ENCODE data around the gene LGMN.
A peak's percentile ranks its signal among the peaks of the same experiment; 100 is the strongest.

LGMN gene

GRCh38 chr14:92675976-92676375 lies 72.5 kb downstream of the LGMN start:
- DNase-seq (ENCODE audit: low read depth): no peak

DNA sequence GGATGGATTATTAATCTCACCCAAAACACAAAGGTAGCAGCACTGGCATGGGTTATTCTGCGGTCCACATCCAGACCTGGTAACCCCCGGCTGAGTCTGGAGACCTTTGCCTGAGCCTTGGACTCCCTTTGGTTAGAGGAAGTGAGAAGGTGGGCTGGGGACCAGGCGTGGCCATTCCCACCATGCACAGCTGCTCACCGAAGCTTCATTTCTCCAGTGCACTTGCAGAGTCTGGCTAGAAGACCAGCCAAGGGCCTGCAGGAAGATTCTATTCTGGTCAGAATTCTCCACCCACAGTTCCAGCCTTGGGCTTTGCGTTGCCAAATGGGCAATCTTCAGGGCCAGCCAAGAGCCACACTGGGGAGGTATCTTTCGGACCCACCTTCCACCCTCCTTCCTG lies 73.0 kb downstream of the LGMN start:
- DNase-seq (ENCODE audit: low read depth): no peak

DNA sequence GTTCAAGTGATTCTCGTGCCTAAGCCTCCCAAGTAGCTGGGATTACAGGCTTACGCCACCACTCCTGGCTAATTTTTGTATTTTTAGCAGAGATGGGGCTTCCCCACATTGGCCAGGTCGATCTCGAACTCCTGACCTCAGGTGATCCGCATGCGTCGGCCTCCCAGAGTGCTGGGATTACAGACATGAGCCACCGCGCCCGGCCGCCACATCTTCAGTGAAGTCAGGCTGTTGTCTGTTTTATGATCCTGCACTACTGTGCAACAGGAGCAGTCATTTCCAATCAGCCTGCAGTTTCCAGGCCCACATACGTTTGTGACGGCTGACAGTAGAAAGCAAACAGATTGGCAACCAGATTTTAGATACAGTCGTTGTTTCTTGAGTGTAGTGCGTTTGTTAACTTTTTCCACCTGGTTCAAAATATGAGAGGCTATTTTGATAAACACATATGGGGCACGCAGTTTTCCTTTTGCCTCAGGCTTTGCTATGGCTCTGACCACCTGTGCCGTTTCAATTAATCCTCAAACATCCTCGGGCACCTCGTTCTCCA lies 74.8 kb downstream of the LGMN start:
- DNase-seq (ENCODE audit: low read depth): no peak

GRCh38 chr14:92670643-92671366 lies 77.6 kb downstream of the LGMN start:
- DNase-seq (ENCODE audit: low read depth): peak; percentile 42

- DNase-seq (ENCODE audit: low read depth): peak; percentile 85
These were observed 78.3 kb downstream of the LGMN start for GRCh38 chr14:92670160-92670559.

GRCh38 chr14:92668276-92668973 lies 80.0 kb downstream of the LGMN start:
- DNase-seq (ENCODE audit: low read depth): no peak

DNA sequence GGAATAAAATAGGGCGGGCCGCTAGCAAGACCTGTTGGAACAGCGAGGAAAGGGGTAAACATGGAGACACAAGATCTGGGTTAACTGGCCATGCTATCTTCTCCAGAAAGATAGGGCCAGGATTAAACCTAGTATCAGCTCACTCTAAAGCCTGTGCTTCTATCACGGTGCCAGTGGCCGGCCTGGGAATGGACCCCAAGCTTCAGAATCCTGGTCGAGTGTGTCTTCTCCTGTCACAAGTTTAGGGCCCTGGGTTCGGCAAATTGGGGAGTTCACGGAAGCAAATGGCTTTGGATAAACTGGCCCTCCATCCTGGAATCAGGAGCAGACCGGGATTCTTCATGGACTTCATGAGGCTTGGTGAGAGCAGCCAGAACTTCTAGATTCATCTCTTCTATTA lies 82.2 kb downstream of the LGMN start:
- no peak for DNase-seq (ENCODE audit: low read depth)

DNA sequence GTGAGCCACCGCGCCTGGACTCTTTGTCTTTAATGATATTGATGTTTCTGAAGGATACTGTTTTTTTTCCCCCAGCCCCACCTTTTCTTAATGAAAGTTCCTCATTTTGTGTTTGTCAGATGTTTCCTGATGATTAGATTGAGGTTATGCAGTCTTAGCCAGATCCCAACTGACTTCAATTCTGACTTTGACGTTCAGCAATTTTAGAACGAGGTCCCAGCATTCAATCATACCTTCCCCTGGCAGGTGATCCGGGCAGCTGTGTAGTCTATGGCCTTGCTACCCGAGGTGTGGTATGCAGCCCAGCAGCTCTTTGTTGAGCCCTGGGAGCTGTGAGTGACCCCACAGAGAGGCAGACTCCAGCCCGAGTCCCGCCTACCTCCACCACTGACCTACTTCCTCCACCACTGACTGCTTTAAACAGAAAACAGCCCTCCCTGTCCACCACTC lies 82.7 kb downstream of the LGMN start:
- DNase-seq (ENCODE audit: low read depth): no peak

DNA sequence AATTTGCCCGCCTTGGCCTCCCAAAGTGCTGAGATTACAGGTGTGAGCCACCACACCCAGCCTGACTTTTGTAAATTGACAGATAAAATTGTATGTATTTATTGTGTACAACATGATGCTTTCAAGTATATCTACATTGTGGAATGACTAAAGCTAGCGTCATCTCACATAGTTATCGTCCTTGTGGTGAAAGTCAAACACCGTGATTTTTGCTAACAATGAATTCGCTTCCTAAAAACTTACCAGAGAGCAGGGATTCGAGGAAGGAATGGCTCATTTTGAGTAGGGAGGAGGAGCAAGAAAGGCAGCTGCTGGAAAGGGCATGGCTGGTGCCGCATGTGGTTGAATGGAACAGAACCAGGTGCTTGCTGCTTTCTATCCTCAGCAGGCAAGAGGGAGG lies 85.4 kb downstream of the LGMN start:
- no peak for DNase-seq (ENCODE audit: low read depth)

DNA sequence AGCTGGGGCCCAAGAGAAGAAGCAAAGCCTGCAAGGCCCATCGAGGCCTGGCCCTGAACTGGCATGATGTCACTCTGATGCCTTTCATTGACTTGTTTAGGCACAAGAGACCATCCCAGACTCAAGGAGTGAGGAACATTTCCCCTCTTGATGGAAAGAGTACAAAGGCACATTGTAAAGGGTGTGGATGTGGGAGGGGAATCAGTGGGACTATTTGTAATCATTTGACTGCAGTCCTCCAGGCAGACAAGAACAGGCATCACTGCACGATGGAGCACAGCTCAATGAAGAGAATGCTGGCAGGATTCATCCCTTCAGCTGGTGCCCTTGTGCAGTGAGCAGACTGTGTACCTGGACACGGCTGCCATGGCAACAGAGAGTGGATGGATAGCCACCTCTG lies 87.9 kb downstream of the LGMN start:
- DNase-seq (ENCODE audit: low read depth): no peak

DNA sequence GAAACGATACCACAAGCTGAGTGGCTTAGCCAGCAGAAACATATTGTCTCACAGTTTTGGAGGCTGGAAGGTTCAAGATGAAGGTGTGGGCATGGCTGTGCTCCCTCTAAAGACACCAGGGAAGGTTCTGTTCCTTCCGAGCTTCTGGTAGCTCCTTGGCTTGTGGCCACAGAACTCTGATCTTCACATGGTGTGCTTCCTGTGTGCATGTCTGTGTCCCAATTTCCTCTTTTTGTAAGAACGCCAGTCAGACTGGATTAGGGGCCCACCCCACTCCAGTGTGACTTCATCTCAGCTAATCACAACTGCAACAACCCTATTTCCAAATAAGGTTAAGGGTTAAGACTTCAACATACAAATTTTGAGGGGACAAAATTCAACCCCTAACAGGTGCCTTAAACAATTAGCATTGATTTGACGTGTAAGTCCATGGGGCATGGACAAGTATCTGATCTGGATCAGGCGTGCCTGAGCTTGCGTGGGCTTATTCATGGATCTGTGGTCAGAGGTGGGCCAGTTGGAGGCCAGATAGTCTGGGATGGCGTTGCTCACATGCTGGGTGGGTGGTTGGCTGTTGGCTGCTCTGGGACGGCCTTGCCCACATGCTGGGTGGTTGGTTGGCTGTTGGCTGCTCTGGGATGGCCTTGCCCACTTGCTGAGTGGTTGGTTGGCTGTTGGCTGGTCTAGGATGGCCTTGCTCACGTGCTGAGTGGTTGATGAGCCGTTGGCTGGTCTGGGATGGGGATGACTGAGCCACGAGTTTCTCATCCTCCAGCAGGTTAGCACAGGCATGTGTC lies 88.5 kb downstream of the LGMN start:
- peak; percentile 31 for DNase-seq (ENCODE audit: low read depth)

DNA sequence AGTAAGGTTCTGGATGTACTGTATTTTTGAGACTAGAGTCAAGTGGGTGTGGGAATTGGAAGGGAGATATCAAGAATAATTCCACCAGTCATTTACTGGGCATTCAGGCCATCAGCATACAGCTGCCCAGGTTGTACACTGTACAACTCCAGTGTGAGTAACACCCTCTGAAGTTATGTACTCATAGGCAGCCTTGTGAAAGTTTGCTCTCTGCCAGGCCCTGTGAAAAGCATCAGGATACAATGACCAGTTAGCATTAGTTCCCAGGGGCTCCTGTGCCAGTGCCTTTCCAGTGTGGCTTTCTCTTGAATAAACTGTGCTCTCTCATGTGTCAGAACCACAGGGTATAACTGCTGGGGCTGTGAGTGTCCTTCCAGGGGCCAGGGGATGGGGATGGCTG lies 89.7 kb downstream of the LGMN start:
- no peak for DNase-seq (ENCODE audit: low read depth)

- DNase-seq (ENCODE audit: low read depth): no peak
These were observed 90.3 kb downstream of the LGMN start for GRCh38 chr14:92658160-92658559.

DNA sequence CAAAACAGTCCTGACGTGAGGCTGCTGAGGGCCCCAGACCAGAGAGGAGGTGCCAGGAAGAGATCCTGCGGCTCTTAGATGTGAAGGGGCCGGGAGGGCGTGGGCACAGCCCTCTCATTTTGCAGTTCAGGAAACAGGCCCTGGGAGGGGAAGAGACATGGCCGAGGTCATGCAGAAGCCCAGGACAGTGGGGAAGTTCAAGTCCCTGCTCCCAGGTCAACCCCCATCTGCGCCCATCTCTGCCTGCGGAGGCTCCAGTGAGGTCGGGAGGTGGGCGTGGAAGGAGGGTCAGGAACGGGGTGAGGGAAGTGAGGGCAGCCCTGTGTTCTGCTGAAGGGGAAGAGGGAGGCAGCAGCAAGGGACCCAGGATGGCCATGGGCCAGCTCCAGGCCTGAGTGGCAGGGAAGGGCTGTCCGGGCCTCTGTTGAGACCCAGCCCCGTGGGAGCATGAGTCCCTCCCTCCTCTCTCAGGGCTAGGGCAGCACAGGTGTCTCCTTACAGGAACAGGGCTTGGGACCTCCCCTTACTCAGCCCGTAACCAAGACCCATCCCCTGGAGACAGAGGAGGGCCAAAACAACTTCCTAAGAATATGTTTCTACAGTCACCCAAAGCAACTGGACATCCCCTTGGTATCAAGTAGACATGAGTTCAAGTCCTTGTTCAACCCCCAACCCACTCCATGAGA lies 90.8 kb downstream of the LGMN start:
- DNase-seq (ENCODE audit: low read depth): no peak

DNA sequence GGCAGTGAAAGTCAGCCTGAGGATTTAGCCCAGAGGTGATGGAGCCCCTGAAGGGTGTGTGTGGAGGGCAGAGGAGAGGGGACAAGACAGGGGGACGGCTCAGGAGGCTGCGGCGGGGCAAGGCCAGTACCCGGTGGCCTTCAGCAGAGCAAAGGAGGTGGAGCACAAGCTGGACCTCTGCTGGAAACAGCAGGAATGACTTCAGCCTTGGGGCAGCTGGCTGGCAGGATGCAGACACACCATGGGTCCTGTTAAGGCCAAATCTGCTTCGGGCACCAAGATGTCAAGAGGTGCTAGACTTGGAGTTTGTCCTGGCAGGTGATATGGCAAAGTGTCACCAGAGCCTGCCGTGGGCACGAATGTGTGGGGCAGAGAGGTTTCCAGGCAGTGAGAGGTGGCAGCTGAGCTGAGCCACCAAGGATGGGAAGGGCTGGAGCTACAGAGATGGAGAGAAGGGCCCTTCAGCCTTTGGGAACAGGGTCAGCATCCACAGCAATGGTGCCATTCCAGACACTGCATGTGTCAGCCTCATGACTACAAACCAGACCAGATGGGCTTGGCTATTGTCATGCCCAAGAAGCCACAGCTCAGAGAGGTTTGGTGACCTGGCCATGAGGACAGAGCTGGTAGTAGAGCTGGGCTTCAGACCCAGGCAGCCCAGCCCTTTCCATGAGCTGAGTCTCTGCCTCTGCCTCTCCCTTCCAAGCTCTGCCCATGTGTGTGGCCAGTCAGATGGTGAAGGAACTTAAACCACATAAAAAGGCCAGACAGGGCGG lies 91.9 kb downstream of the LGMN start:
- peak; percentile 36 for DNase-seq (ENCODE audit: low read depth)

DNA sequence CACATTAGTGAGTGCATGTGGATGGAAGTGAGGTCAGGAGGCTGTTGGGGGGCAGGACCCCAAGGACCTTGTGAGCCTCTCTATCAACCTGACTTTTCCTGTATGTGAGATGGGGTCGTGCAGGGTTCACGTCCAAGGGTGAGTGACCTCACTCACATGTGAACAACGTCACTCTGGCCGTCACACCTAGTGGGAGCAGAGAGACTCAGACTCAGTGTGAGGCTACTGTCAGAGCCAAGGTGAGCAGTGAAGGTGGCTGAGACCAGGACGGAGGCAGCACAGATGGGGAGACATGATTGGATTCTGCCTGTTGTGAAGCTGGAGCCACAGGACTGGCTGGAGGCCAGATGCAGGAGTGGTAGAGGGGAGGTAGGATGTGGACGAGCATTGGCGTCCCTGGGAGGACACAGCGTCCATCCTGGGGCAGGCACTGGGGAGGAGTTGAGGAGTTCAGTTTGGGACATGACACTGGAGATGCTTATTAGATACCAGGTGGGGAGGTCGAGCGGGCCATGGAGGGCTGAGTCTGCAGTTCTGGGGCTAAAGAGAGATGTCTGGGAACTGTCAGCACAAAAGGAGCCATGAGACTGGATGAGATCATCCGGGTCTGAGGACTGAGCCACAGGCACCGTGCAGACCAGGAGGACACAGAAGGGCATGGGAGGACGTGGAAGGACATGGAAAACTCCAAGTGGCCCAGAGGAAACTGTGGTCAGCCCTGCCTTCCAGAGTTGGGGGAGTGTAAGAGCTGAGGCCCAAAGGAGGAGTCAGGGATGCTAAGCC lies 92.8 kb downstream of the LGMN start:
- DNase-seq (ENCODE audit: low read depth): no peak

DNA sequence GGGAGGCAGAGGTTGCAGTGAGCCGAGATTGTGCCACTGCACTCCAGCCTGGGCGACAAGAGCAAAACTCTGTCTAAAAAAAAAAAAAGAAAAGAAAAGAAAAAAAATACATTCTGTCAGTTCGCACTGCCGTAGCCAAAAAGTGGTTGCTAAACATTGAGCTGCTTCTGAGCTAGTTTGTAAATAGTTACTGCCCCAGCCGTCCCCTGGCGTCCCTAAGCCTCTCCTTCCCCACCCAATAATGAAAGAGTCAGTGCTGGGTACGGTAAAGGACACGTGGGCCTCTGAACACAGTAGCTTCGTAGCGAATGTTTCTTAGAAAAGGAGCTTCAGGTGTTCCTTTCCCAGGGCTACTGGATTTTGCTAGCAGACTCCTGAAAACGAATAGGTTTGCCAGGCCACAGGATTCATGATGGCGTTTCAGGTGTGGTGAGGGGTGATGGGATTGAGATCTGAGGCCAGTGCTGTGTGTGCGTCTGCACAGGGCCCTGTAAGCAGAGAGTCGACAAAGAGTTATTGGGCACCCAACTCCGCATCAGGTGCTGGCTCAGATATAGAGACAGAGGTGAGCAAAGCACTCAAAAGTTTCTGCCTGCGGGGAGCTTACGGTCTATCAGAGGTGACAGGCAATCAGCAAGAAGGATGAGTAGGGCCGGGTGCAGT lies 94.1 kb downstream of the LGMN start:
- DNase-seq (ENCODE audit: low read depth): no peak
